ENCODE data around the gene WDR87. TPM values are rescaled to one million over a fixed set of nuclear protein-coding genes. Genes with fewer than 3 reads are reported as not detected.

Gene WDR87
- total RNA-seq, 4 donors from 2014 or later: not detected

DNA sequence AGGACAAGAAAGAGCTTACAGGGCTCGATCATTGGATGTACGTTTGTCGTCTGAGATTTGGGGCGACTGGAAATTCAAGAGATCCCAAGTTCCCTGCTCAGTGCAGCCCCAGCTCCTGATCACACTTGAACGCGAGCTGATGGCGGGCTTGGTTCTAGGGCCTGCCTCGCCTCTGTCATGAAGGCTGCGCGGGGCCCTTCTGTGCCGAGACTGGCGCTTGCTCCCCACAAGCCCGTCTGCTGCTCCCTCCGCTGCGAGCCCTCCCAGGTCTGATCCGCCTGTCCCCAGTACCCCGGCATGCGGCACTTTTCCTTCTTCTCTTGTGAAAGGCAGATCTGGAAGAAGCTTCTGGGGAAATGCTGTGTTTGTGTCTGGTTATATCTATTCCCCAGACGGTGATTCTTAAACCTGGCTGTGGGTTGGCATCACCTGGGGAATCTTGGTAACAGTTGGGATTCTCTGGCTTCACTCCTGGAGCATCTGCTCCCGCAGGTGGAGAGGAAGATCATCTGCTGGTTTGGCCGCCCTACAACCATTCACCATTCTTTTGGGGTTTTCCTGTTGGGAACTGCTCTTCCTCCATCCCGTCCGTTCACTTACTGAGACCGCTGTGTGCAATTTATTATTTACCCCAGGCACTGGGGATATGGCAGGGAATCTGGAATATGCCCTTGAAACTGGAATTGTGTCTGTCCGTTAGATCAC is 44.2 kb upstream of the WDR87 start:
- DNase-seq (ENCODE audit: low spot score) (no peak), ATAC-seq (ENCODE audit: low FRiP score) (no peak)
- TF ChIP-seq, protein P1, sequence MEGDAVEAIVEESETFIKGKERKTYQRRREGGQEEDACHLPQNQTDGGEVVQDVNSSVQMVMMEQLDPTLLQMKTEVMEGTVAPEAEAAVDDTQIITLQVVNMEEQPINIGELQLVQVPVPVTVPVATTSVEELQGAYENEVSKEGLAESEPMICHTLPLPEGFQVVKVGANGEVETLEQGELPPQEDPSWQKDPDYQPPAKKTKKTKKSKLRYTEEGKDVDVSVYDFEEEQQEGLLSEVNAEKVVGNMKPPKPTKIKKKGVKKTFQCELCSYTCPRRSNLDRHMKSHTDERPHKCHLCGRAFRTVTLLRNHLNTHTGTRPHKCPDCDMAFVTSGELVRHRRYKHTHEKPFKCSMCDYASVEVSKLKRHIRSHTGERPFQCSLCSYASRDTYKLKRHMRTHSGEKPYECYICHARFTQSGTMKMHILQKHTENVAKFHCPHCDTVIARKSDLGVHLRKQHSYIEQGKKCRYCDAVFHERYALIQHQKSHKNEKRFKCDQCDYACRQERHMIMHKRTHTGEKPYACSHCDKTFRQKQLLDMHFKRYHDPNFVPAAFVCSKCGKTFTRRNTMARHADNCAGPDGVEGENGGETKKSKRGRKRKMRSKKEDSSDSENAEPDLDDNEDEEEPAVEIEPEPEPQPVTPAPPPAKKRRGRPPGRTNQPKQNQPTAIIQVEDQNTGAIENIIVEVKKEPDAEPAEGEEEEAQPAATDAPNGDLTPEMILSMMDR (IDR thresholded peaks at IDR 0.05): no peak

GRCh38 chr19:37948362-37948761 is 42.0 kb upstream of the WDR87 start:
- TF ChIP-seq, protein P1 (IDR thresholded peaks at IDR 0.05): no peak
- ATAC-seq (ENCODE audit: low FRiP score) (no peak), DNase-seq (ENCODE audit: low spot score) (no peak)

DNA sequence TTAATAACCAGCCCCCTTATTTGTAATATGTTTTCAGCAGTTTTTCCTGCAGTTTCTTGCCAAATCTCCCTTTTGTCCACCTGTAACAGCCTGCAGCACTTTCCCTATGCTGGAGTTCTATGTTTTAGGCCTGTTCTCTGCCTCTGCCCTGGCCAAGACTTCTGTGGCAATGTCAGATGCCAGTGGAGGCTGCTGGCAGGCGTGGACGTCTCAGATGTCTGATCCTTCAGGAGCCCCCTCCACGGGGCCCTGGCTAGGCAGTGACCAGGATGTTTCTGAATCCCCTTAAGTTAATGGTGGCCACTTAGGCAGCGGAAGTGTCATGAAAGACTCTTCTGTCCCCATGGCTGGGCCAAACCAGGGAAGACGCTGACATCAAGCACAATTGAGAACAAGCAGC is 41.4 kb upstream of the WDR87 start:
- ATAC-seq (ENCODE audit: low FRiP score) (no peak), DNase-seq (ENCODE audit: low spot score) (no peak)
- TF ChIP-seq, protein P1 (IDR thresholded peaks at IDR 0.05): no peak

DNA sequence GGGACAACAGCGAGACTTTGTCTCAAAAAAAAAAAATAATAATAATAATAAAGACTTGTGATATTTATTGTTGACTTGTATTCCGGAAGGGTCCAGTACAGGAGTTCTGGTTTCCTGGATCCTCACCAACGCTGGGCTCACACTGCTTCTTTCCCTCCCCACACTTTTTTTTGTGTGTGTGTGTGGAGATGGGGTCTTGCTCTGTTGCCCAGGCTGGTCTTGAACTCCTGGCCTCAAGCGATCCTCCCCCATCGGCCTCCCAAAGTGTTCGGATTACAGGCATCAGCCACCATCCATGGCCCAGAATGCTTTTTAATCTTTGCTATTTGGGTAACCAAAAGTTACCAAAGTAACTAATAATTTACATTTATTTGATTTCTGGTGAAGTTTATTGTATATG is 39.7 kb upstream of the WDR87 start:
- ATAC-seq (ENCODE audit: low FRiP score) (no peak), DNase-seq (ENCODE audit: low spot score) (no peak)
- TF ChIP-seq, protein P1 (IDR thresholded peaks at IDR 0.05): no peak

GRCh38 chr19:37943480-37943879 is 37.1 kb upstream of the WDR87 start:
- no peak for DNase-seq (ENCODE audit: low spot score)
- no peak for ATAC-seq (ENCODE audit: low FRiP score)

GRCh38 chr19:37942516-37942902 is 36.1 kb upstream of the WDR87 start:
- DNase-seq (ENCODE audit: low spot score) (no peak), ATAC-seq (ENCODE audit: low FRiP score) (no peak)
- TF ChIP-seq, protein P1 (IDR thresholded peaks at IDR 0.05): no peak

More at GRCh38 chr19:37943480-37943879, 37.1 kb upstream of the WDR87 start:
- TF ChIP-seq, protein P1 (IDR thresholded peaks at IDR 0.05): no peak

- no peak for DNase-seq (ENCODE audit: low spot score)
- TF ChIP-seq, protein P1 (IDR thresholded peaks at IDR 0.05): no peak
- no peak for ATAC-seq (ENCODE audit: low FRiP score)
Observed at GRCh38 chr19:37941782-37942515, 35.6 kb upstream of the WDR87 start.

Data from omental fat pad (tissue), 4 donors.